ENCODE measurements around the gene MTR.
"Not testable (repeated sequence)": the region's sequence is repeated elsewhere in the genome, so short reads cannot be mapped to it uniquely, and the experiment has no call there.

The MTR gene

GRCh38 chr1:236853921-236854604 is 59.0 kb downstream of the MTR start:
- DNase-seq (ENCODE audit: low read depth) = peak; percentile 69
- no peaks in the 10 kb centered on the region for H3K9me3 ChIP-seq (ENCODE audit: control insufficient read depth, low read length)
- H3K4me3 ChIP-seq (ENCODE audit: low read length) = peak overlapping the region; percentile 36
- no peaks in the 10 kb centered on the region for H3K27me3 ChIP-seq (replicated peaks; ENCODE audit: control insufficient read depth, insufficient read depth, low read length)
- peaks cover 40% of the 10 kb centered on the region for H3K4me1 ChIP-seq (ENCODE audit: control insufficient read depth, insufficient read depth, low read length)
- peaks cover 46% of the 10 kb centered on the region for H3K36me3 ChIP-seq (ENCODE audit: control insufficient read depth, insufficient read depth, low read length, severe bottlenecking)
- H3K9ac ChIP-seq (ENCODE audit: low read length) = peak overlapping the region; percentile 61

- peak overlapping the region; percentile 36 for H3K4me3 ChIP-seq (ENCODE audit: low read length)
- H3K9me3 ChIP-seq (ENCODE audit: control insufficient read depth, low read length) = no peaks in the 10 kb centered on the region
- no peaks in the 10 kb centered on the region for H3K27me3 ChIP-seq (replicated peaks; ENCODE audit: control insufficient read depth, insufficient read depth, low read length)
- peak; percentile 76 for DNase-seq (ENCODE audit: low read depth)
- H3K4me1 ChIP-seq (ENCODE audit: control insufficient read depth, insufficient read depth, low read length) = peaks cover 42% of the 10 kb centered on the region
- H3K36me3 ChIP-seq (ENCODE audit: control insufficient read depth, insufficient read depth, low read length, severe bottlenecking) = peaks cover 46% of the 10 kb centered on the region
- peak overlapping the region; percentile 61 for H3K9ac ChIP-seq (ENCODE audit: low read length)
These were observed 59.5 kb downstream of the MTR start for GRCh38 chr1:236854605-236854983.

GRCh38 chr1:236856649-236857048 is 61.6 kb downstream of the MTR start:
- not testable (repeated sequence) for H3K27me3 ChIP-seq (replicated peaks; ENCODE audit: control insufficient read depth, insufficient read depth, low read length); H3K4me3 ChIP-seq (ENCODE audit: low read length); DNase-seq (ENCODE audit: low read depth); H3K9ac ChIP-seq (ENCODE audit: low read length); H3K9me3 ChIP-seq (ENCODE audit: control insufficient read depth, low read length)
- Histone ChIP-seq H3K4me1 (ENCODE audit: control insufficient read depth, insufficient read depth, low read length) (peaks cover 52% of the 10 kb centered on the region), H3K36me3 (ENCODE audit: control insufficient read depth, insufficient read depth, low read length, severe bottlenecking) (peaks cover 39% of the 10 kb centered on the region)

GRCh38 chr1:236858165-236858564 is 63.1 kb downstream of the MTR start:
- DNase-seq (ENCODE audit: low read depth) = no peak
- Histone ChIP-seq H3K9ac (ENCODE audit: low read length) (no peak overlapping the region), H3K9me3 (ENCODE audit: control insufficient read depth, low read length) (no peaks in the 10 kb centered on the region), H3K4me1 (ENCODE audit: control insufficient read depth, insufficient read depth, low read length) (peaks cover 67% of the 10 kb centered on the region), H3K27me3 (replicated peaks; ENCODE audit: control insufficient read depth, insufficient read depth, low read length) (no peaks in the 10 kb centered on the region), H3K4me3 (ENCODE audit: low read length) (no peak overlapping the region), H3K36me3 (ENCODE audit: control insufficient read depth, insufficient read depth, low read length, severe bottlenecking) (peaks cover 32% of the 10 kb centered on the region)

- Histone ChIP-seq H3K27me3 (replicated peaks; ENCODE audit: control insufficient read depth, insufficient read depth, low read length) (no peaks in the 10 kb centered on the region), H3K4me1 (ENCODE audit: control insufficient read depth, insufficient read depth, low read length) (peaks cover 55% of the 10 kb centered on the region), H3K4me3 (ENCODE audit: low read length) (no peak overlapping the region), H3K9me3 (ENCODE audit: control insufficient read depth, low read length) (no peaks in the 10 kb centered on the region), H3K36me3 (ENCODE audit: control insufficient read depth, insufficient read depth, low read length, severe bottlenecking) (peaks cover 46% of the 10 kb centered on the region), H3K9ac (ENCODE audit: low read length) (no peak overlapping the region)
- peak; percentile 43 for DNase-seq (ENCODE audit: low read depth)
These were observed 65.0 kb downstream of the MTR start for GRCh38 chr1:236860101-236860500.

GRCh38 chr1:236860674-236861073 is 65.6 kb downstream of the MTR start:
- no peak for DNase-seq (ENCODE audit: low read depth)
- no peaks in the 10 kb centered on the region for H3K9me3 ChIP-seq (ENCODE audit: control insufficient read depth, low read length)
- peaks cover 47% of the 10 kb centered on the region for H3K36me3 ChIP-seq (ENCODE audit: control insufficient read depth, insufficient read depth, low read length, severe bottlenecking)
- no peaks in the 10 kb centered on the region for H3K27me3 ChIP-seq (replicated peaks; ENCODE audit: control insufficient read depth, insufficient read depth, low read length)
- H3K4me3 ChIP-seq (ENCODE audit: low read length) = no peak overlapping the region
- H3K9ac ChIP-seq (ENCODE audit: low read length) = no peak overlapping the region
- peaks cover 56% of the 10 kb centered on the region for H3K4me1 ChIP-seq (ENCODE audit: control insufficient read depth, insufficient read depth, low read length)

- H3K4me1 ChIP-seq (ENCODE audit: control insufficient read depth, insufficient read depth, low read length) = peaks cover 58% of the 10 kb centered on the region
- H3K27me3 ChIP-seq (replicated peaks; ENCODE audit: control insufficient read depth, insufficient read depth, low read length) = no peaks in the 10 kb centered on the region
- H3K9ac ChIP-seq (ENCODE audit: low read length) = peak overlapping the region; percentile 39
- DNase-seq (ENCODE audit: low read depth) = peak; percentile 58
- H3K9me3 ChIP-seq (ENCODE audit: control insufficient read depth, low read length) = no peaks in the 10 kb centered on the region
- H3K36me3 ChIP-seq (ENCODE audit: control insufficient read depth, insufficient read depth, low read length, severe bottlenecking) = peaks cover 43% of the 10 kb centered on the region
- H3K4me3 ChIP-seq (ENCODE audit: low read length) = peak overlapping the region; percentile 53
These were observed 66.6 kb downstream of the MTR start for GRCh38 chr1:236861560-236862218.

- Histone ChIP-seq H3K9me3 (ENCODE audit: control insufficient read depth, low read length) (no peaks in the 10 kb centered on the region), H3K9ac (ENCODE audit: low read length) (peak overlapping the region; percentile 39), H3K4me1 (ENCODE audit: control insufficient read depth, insufficient read depth, low read length) (peaks cover 58% of the 10 kb centered on the region), H3K36me3 (ENCODE audit: control insufficient read depth, insufficient read depth, low read length, severe bottlenecking) (peaks cover 40% of the 10 kb centered on the region), H3K27me3 (replicated peaks; ENCODE audit: control insufficient read depth, insufficient read depth, low read length) (no peaks in the 10 kb centered on the region), H3K4me3 (ENCODE audit: low read length) (peak overlapping the region; percentile 28)
- DNase-seq (ENCODE audit: low read depth) = no peak
These were observed 67.1 kb downstream of the MTR start for GRCh38 chr1:236862219-236862591.

- H3K4me1 ChIP-seq (ENCODE audit: control insufficient read depth, insufficient read depth, low read length) = peaks cover 58% of the 10 kb centered on the region
- H3K4me3 ChIP-seq (ENCODE audit: low read length) = peak overlapping the region; percentile 20
- DNase-seq (ENCODE audit: low read depth) = peak; percentile 45
- no peaks in the 10 kb centered on the region for H3K9me3 ChIP-seq (ENCODE audit: control insufficient read depth, low read length)
- no peaks in the 10 kb centered on the region for H3K27me3 ChIP-seq (replicated peaks; ENCODE audit: control insufficient read depth, insufficient read depth, low read length)
- peaks cover 38% of the 10 kb centered on the region for H3K36me3 ChIP-seq (ENCODE audit: control insufficient read depth, insufficient read depth, low read length, severe bottlenecking)
- peak overlapping the region; percentile 39 for H3K9ac ChIP-seq (ENCODE audit: low read length)
These were observed 67.6 kb downstream of the MTR start for GRCh38 chr1:236862615-236863211.

GRCh38 chr1:236864211-236864610 is 69.1 kb downstream of the MTR start:
- H3K27me3 ChIP-seq (replicated peaks; ENCODE audit: control insufficient read depth, insufficient read depth, low read length) = no peaks in the 10 kb centered on the region
- no peak for DNase-seq (ENCODE audit: low read depth)
- H3K4me3 ChIP-seq (ENCODE audit: low read length) = no peak overlapping the region
- H3K9me3 ChIP-seq (ENCODE audit: control insufficient read depth, low read length) = no peaks in the 10 kb centered on the region
- H3K9ac ChIP-seq (ENCODE audit: low read length) = no peak overlapping the region
- peaks cover 53% of the 10 kb centered on the region for H3K4me1 ChIP-seq (ENCODE audit: control insufficient read depth, insufficient read depth, low read length)
- H3K36me3 ChIP-seq (ENCODE audit: control insufficient read depth, insufficient read depth, low read length, severe bottlenecking) = peaks cover 38% of the 10 kb centered on the region

GRCh38 chr1:236864996-236865817 is 70.1 kb downstream of the MTR start:
- Histone ChIP-seq H3K27me3 (replicated peaks; ENCODE audit: control insufficient read depth, insufficient read depth, low read length) (no peaks in the 10 kb centered on the region), H3K4me3 (ENCODE audit: low read length) (no peak overlapping the region), H3K9ac (ENCODE audit: low read length) (no peak overlapping the region), H3K9me3 (ENCODE audit: control insufficient read depth, low read length) (no peaks in the 10 kb centered on the region), H3K4me1 (ENCODE audit: control insufficient read depth, insufficient read depth, low read length) (peaks cover 47% of the 10 kb centered on the region), H3K36me3 (ENCODE audit: control insufficient read depth, insufficient read depth, low read length, severe bottlenecking) (peaks cover 46% of the 10 kb centered on the region)
- peak; percentile 12 for DNase-seq (ENCODE audit: low read depth)
